Smooth muscle cell (in vitro differentiated cells): ENCODE results near the gene HLA-DPB1. TPM values are rescaled to one million over a fixed set of nuclear protein-coding genes. Genes with fewer than 3 reads are reported as not detected.
A peak's percentile ranks its signal among the peaks of the same experiment; 100 is the strongest.

Experiments
- DNase-seq: peaks from one replicate; lab custom pipeline; 2025; ENCODE audit not compliant: unreplicated experiment; lab: John Stamatoyannopoulos, UW
- H2AFZ ChIP-seq: fragments of 200-600 bp; sonication (generic); 2 replicates; pipeline ENCODE4 v1.6.0; 2016; ENCODE audit warnings: antibody characterized with exemption, low read depth, mild to moderate bottlenecking
- H3F3A ChIP-seq: fragments of 200-600 bp; sonication (generic); 2 replicates; pipeline ENCODE4 v1.6.0; 2017; ENCODE audit warnings: antibody characterized with exemption, low read depth
- H3K27ac ChIP-seq: fragments of 200-600 bp; sonication (generic); 2 replicates; pipeline ENCODE4 v1.5.1; 2016; ENCODE audit warnings: low read depth, mild to moderate bottlenecking
- H3K27me3 ChIP-seq: fragments of 200-600 bp; sonication (generic); 2 replicates; pipeline ENCODE4 v1.6.1; 2016; ENCODE audit warnings: low read depth, mild to moderate bottlenecking
- H3K36me3 ChIP-seq: fragments of 200-600 bp; sonication (generic); 2 replicates; pipeline ENCODE4 v1.5.1; 2016; ENCODE audit warnings: low read depth
- H3K4me1 ChIP-seq: fragments of 200-600 bp; sonication (generic); 2 replicates; pipeline ENCODE4 v1.5.1; 2016; ENCODE audit warnings: low read depth
- H3K4me2 ChIP-seq: fragments of 200-600 bp; sonication (generic); 2 replicates; pipeline ENCODE4 v1.6.0; 2016; ENCODE audit warnings: mild to moderate bottlenecking
- H3K4me3 ChIP-seq: fragments of 200-600 bp; sonication (generic); 2 replicates; pipeline ENCODE4 v1.5.1; 2016; ENCODE audit warnings: mild to moderate bottlenecking
- H3K79me2 ChIP-seq: fragments of 200-600 bp; sonication (generic); 2 replicates; pipeline ENCODE4 v1.6.0; 2016; ENCODE audit warnings: low read depth, mild to moderate bottlenecking
- H3K9ac ChIP-seq: fragments of 200-600 bp; sonication (generic); 2 replicates; pipeline ENCODE4 v1.6.0; 2016; ENCODE audit warnings: low read depth
- H3K9me3 ChIP-seq: fragments of 200-600 bp; sonication (generic); replicated peaks from 2 replicates; pipeline ENCODE4 v1.5.1; 2016; ENCODE audit warnings: low read depth
- H4K20me1 ChIP-seq: fragments of 200-600 bp; sonication (generic); 2 replicates; pipeline ENCODE4 v1.6.0; 2016; ENCODE audit warnings: low read depth
- CTCF ChIP-seq: fragments of 200-600 bp; sonication (generic); IDR thresholded peaks from 2 replicates; pipeline ENCODE4 v1.5.1; 2017; ENCODE audit warnings: borderline replicate concordance, mild to moderate bottlenecking, antibody characterized with exemption; ENCODE audit not compliant: insufficient read depth, poor library complexity, severe bottlenecking
- WGBS: methylation state at CpG from one replicate; pipeline ENCODE4 v1.1.7; 2016; ENCODE audit warnings: low lambda C conversion rate; 5-methylcytosine and 5-hydroxymethylcytosine counted together
- polyA plus RNA-seq: library from polyadenylated mRNA; unstranded; fragments of >200 nt; fragmentation: Nextera tagmentation; extraction: Ambion mirVana; gene quantifications from 2 replicates; pipeline ENCODE4 v1.2.1, GENCODE V29; 2016
- total RNA-seq: library from RNA; depleted of rRNA; stranded (reverse); fragments of >200 nt; gene quantifications from 2 replicates; pipeline ENCODE4 v1.2.3, GENCODE V29; 2014

HLA-DPB1 gene
- total and polyA plus RNA-seq, 2 experiments from 2014 or later, result 14.8 to 19.4 TPM

- peak overlapping the region; percentile 58 for H2AFZ ChIP-seq
- no peak for DNase-seq
Observed at GRCh38 chr6:33116841-33117711, 41.3 kb downstream of the HLA-DPB1 start.

GRCh38 chr6:33117811-33118277 is 42.1 kb downstream of the HLA-DPB1 start:
- no peak overlapping the region for H2AFZ ChIP-seq
- H3K4me3 ChIP-seq, result no peak overlapping the region
- no peak overlapping the region for H3K4me2 ChIP-seq
- H3K4me1 ChIP-seq, result no peaks in the 10 kb centered on the region
- TF ChIP-seq CTCF, result no peak
- no peak for DNase-seq
- no peaks in the 10 kb centered on the region for H4K20me1 ChIP-seq
- H3K36me3 ChIP-seq, result no peaks in the 10 kb centered on the region
- WGBS, result 13% methylated on average over 9 of the region's 9 CpGs
- no peak overlapping the region for H3K27ac ChIP-seq
- H3K79me2 ChIP-seq, result no peaks in the 10 kb centered on the region
- H3K9me3 ChIP-seq, result no peaks in the 10 kb centered on the region
- peaks cover 53% of the 10 kb centered on the region for H3K27me3 ChIP-seq
- no peaks in the 10 kb centered on the region for H3F3A ChIP-seq
- no peak overlapping the region for H3K9ac ChIP-seq

More at GRCh38 chr6:33116841-33117711, 41.3 kb downstream of the HLA-DPB1 start:
- 5% methylated on average over 32 of the region's 32 CpGs for WGBS
- H3K9me3 ChIP-seq, result no peaks in the 10 kb centered on the region
- H3K4me2 ChIP-seq, result peak overlapping the region; percentile 67
- no peaks in the 10 kb centered on the region for H3K79me2 ChIP-seq
- no peak for TF ChIP-seq CTCF
- no peak overlapping the region for H3K27ac ChIP-seq
- no peaks in the 10 kb centered on the region for H3K4me1 ChIP-seq
- H3K9ac ChIP-seq, result no peak overlapping the region
- H3K4me3 ChIP-seq, result peak overlapping the region; percentile 27
- no peaks in the 10 kb centered on the region for H4K20me1 ChIP-seq
- H3K36me3 ChIP-seq, result no peaks in the 10 kb centered on the region
- H3F3A ChIP-seq, result no peaks in the 10 kb centered on the region
- H3K27me3 ChIP-seq, result peaks cover 53% of the 10 kb centered on the region

GRCh38 chr6:33118525-33119123 is 42.8 kb downstream of the HLA-DPB1 start:
- Histone ChIP-seq H3K9ac (no peak overlapping the region), H3K27ac (no peak overlapping the region), H3K4me2 (no peak overlapping the region), H3F3A (no peaks in the 10 kb centered on the region), H3K9me3 (no peaks in the 10 kb centered on the region), H3K4me3 (no peak overlapping the region), H4K20me1 (no peaks in the 10 kb centered on the region), H3K4me1 (no peaks in the 10 kb centered on the region), H3K36me3 (no peaks in the 10 kb centered on the region), H3K79me2 (no peaks in the 10 kb centered on the region), H3K27me3 (peaks cover 48% of the 10 kb centered on the region), H2AFZ (no peak overlapping the region)
- WGBS, result 0% methylated on average over 3 of the region's 3 CpGs
- peak; percentile 72 for TF ChIP-seq CTCF
- no peak for DNase-seq
